HL-60 (cell line): ENCODE data around the gene STRIT1.

Experiments used
- CTCF ChIP-seq: IDR thresholded peaks from one replicate; pipeline ENCODE4 v1.5.1; 2011; ENCODE audit warnings: low read length, control low read depth, inconsistent platforms; ENCODE audit not compliant: insufficient read depth
- POLR2AphosphoS5 ChIP-seq: IDR thresholded peaks from 2 replicates; pipeline ENCODE4 v1.6.1; 2012; ENCODE audit warnings: low read depth

- no peak for TF ChIP-seq CTCF
- no peak for TF ChIP-seq POLR2AphosphoS5
Measured at GRCh38 chr3:155313300-155313699, 19.8 kb upstream of the STRIT1 start.
